Fibroblast of lung (primary cell): ENCODE results near the gene FAM110A.

Experiments
- CTCF ChIP-seq, 2 donors: IDR thresholded peaks in 1 of 2; conservative IDR thresholded peaks in 1 of 2; 1 replicate in 1 of 2; 2 replicates in 1 of 2; pipeline ENCODE4 v1.5.1; 2011 to 2012; ENCODE audit warnings: low read length in 2 of 2, control low read depth in 1 of 2, inconsistent platforms in 1 of 2, low read depth in 1 of 2, mild to moderate bottlenecking in 1 of 2
- EZH2 ChIP-seq: IDR thresholded peaks from 2 replicates; pipeline ENCODE4 v1.5.1; 2012; ENCODE audit warnings: low read length, control low read depth, mild to moderate bottlenecking; ENCODE audit errors: missing control alignments

GRCh38 chr20:824490-824889 lies 9.0 kb upstream of the FAM110A start:
- no peak for TF ChIP-seq EZH2
- no peak for TF ChIP-seq CTCF (conservative IDR thresholded peaks at IDR 0.05 in 1 of 2, IDR thresholded peaks at IDR 0.05 in 1 of 2; ENCODE audit: low read depth in 1 of 2, low read length in 2 of 2)
